HG03064 (cell line): Measurements from ENCODE around the gene TBC1D28.
"Not testable (repeated sequence)": the region's sequence is repeated elsewhere in the genome, so short reads cannot be mapped to it uniquely, and the experiment has no call there.

Experiments
- ATAC-seq: cut with Tn5 transposase; IDR thresholded peaks from one replicate; pipeline ENCODE4 v1.9.1; 2021; ENCODE audit warnings: low read depth; ENCODE audit not compliant: unreplicated experiment

TBC1D28 gene

GRCh38 chr17:18624862-18625501 lies 19.2 kb downstream of the TBC1D28 start:
- ATAC-seq = not testable (repeated sequence)

- not testable (repeated sequence) for ATAC-seq
These were observed 26.6 kb downstream of the TBC1D28 start for GRCh38 chr17:18617613-18618012.

- ATAC-seq = not testable (repeated sequence)
These were observed 31.2 kb downstream of the TBC1D28 start for GRCh38 chr17:18613016-18613415.

DNA sequence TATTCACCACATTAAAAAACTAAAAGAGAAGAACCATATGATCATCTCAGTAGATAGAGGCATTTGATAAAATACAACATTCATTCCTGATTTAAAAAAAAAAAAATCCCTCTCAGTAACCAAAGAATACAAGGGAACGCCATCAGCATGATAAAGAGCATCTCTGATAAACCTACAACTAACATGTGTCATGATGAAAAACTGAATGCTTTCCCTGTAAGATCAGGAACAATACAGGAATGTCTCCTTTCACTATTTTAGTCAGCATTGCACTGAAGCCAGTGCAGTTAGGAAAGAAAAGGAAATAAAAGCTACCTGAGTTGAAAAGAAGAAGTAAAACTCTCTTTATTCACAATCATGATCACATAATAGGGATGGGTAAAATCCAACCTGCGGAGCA lies 51.1 kb downstream of the TBC1D28 start:
- not testable (repeated sequence) for ATAC-seq
